GM12891 (cell line): Measurements from ENCODE around the gene TCTN2.

Experiments used
- DNase-seq: peaks from one replicate; pipeline ENCODE4 v3.0.0; 2011; ENCODE audit warnings: low spot score; ENCODE audit not compliant: insufficient read length
- FAIRE-seq: peaks from 2 replicates; lab custom pipeline; 2011; peaks lifted over from hg19 to GRCh38; lab: Jason Lieb, UNC
- PAX5 ChIP-seq: IDR thresholded peaks from 2 replicates; pipeline ENCODE4 v1.6.1; 2011; ENCODE audit warnings: low read length, moderate library complexity, mild to moderate bottlenecking; ENCODE audit not compliant: insufficient read depth, severe bottlenecking
- POLR2A ChIP-seq: IDR thresholded peaks from 2 replicates; pipeline ENCODE4 v1.6.1; 2011; ENCODE audit warnings: low read depth, low read length, control low read depth
- POLR2AphosphoS5 ChIP-seq: IDR thresholded peaks from 2 replicates; pipeline ENCODE4 v1.6.1; 2011; ENCODE audit warnings: low read depth, low read length, control low read depth
- POU2F2 ChIP-seq: IDR thresholded peaks from 2 replicates; pipeline ENCODE4 v1.6.1; 2011; ENCODE audit warnings: low read depth, mild to moderate bottlenecking, control low read depth, low read length, moderate library complexity
- SPI1 ChIP-seq: IDR thresholded peaks from 2 replicates; pipeline ENCODE4 v1.6.1; 2011; ENCODE audit warnings: low read depth, low read length, control low read depth
- TAF1 ChIP-seq: IDR thresholded peaks from 2 replicates; pipeline ENCODE4 v1.6.1; 2011; ENCODE audit warnings: low read depth, low read length, control low read depth

Gene TCTN2

GRCh38 chr12:123713398-123713797 is 42.5 kb downstream of the TCTN2 start:
- no peak for TF ChIP-seq POU2F2
- TF ChIP-seq POLR2A: no peak
- 0 out of 2 replicates have a peak, but pooled peaks have one; percentile 30 for TF ChIP-seq TAF1
- TF ChIP-seq POLR2AphosphoS5: no peak
- FAIRE-seq (no peak), DNase-seq (no peak)

- DNase-seq (no peak), FAIRE-seq (no peak)
- TF ChIP-seq POLR2A (peak; percentile 54), PAX5 (no peak), SPI1 (0 out of 2 replicates have a peak, but pooled peaks have one; percentile 11), TAF1 (0 out of 2 replicates have a peak, but pooled peaks have one; percentile 8), POLR2AphosphoS5 (peak; percentile 72), POU2F2 (0 out of 2 replicates have a peak, but pooled peaks have one; percentile 21)
Measured at GRCh38 chr12:123713823-123714585, 43.1 kb downstream of the TCTN2 start.

- DNase-seq: no peak
- TF ChIP-seq POLR2A (no peak), POU2F2 (no peak), SPI1 (no peak), TAF1 (no peak), PAX5 (no peak), POLR2AphosphoS5 (no peak)
- no peak for FAIRE-seq
Measured at GRCh38 chr12:123715195-123715594, 44.3 kb downstream of the TCTN2 start.

GRCh38 chr12:123717350-123717749 is 46.4 kb downstream of the TCTN2 start:
- FAIRE-seq (no peak), DNase-seq (no peak)
- TF ChIP-seq SPI1: no peak
- no peak for TF ChIP-seq POLR2A
- TF ChIP-seq TAF1: no peak
- no peak for TF ChIP-seq PAX5
- no peak for TF ChIP-seq POLR2AphosphoS5
- TF ChIP-seq POU2F2: no peak

- TF ChIP-seq POLR2A: no peak
- no peak for TF ChIP-seq PAX5
- no peak for TF ChIP-seq TAF1
- no peak for TF ChIP-seq POLR2AphosphoS5
- no peak for TF ChIP-seq POU2F2
- TF ChIP-seq SPI1: no peak
- no peak for FAIRE-seq
- no peak for DNase-seq
Measured at GRCh38 chr12:123720141-123720814, 49.4 kb downstream of the TCTN2 start.

- FAIRE-seq: no peak
- TF ChIP-seq POU2F2 (no peak), PAX5 (no peak), POLR2A (no peak), SPI1 (no peak), TAF1 (no peak), POLR2AphosphoS5 (no peak)
- DNase-seq: no peak
Measured at GRCh38 chr12:123721245-123721644, 50.3 kb downstream of the TCTN2 start.

- TF ChIP-seq PAX5 (no peak), TAF1 (no peak), POLR2AphosphoS5 (no peak), POU2F2 (no peak)
- no peak for DNase-seq
- peak; percentile 35 for FAIRE-seq
Measured at GRCh38 chr12:123723011-123723410, 52.1 kb downstream of the TCTN2 start.

GRCh38 chr12:123723765-123724164 is 52.9 kb downstream of the TCTN2 start:
- no peak for DNase-seq
- peak; percentile 79 for TF ChIP-seq SPI1
- no peak for TF ChIP-seq PAX5
- FAIRE-seq: no peak

- TF ChIP-seq POLR2A (no peak), PAX5 (no peak)
- DNase-seq: no peak
- no peak for FAIRE-seq
Measured at GRCh38 chr12:123726244-123726643, 55.3 kb downstream of the TCTN2 start.

GRCh38 chr12:123726962-123727361 is 56.0 kb downstream of the TCTN2 start:
- TF ChIP-seq POLR2AphosphoS5: no peak
- TF ChIP-seq TAF1: no peak
- TF ChIP-seq POLR2A: no peak
- no peak for TF ChIP-seq POU2F2
- TF ChIP-seq SPI1: no peak
- TF ChIP-seq PAX5: no peak
- FAIRE-seq (no peak), DNase-seq (no peak)
